Smooth muscle cell (in vitro differentiated cells): Measurements from ENCODE around the gene DAO. TPM values are rescaled to one million over a fixed set of nuclear protein-coding genes. Genes with fewer than 3 reads are reported as not detected.

Experiments used
- DNase-seq: peaks from one replicate; lab custom pipeline; 2025; ENCODE audit not compliant: unreplicated experiment; lab: John Stamatoyannopoulos, UW
- H2AFZ ChIP-seq: fragments of 200-600 bp; sonication (generic); 2 replicates; pipeline ENCODE4 v1.6.0; 2016; ENCODE audit warnings: antibody characterized with exemption, low read depth, mild to moderate bottlenecking
- H3F3A ChIP-seq: fragments of 200-600 bp; sonication (generic); 2 replicates; pipeline ENCODE4 v1.6.0; 2017; ENCODE audit warnings: antibody characterized with exemption, low read depth
- H3K27ac ChIP-seq: fragments of 200-600 bp; sonication (generic); 2 replicates; pipeline ENCODE4 v1.5.1; 2016; ENCODE audit warnings: low read depth, mild to moderate bottlenecking
- H3K27me3 ChIP-seq: fragments of 200-600 bp; sonication (generic); 2 replicates; pipeline ENCODE4 v1.6.1; 2016; ENCODE audit warnings: low read depth, mild to moderate bottlenecking
- H3K36me3 ChIP-seq: fragments of 200-600 bp; sonication (generic); 2 replicates; pipeline ENCODE4 v1.5.1; 2016; ENCODE audit warnings: low read depth
- H3K4me1 ChIP-seq: fragments of 200-600 bp; sonication (generic); 2 replicates; pipeline ENCODE4 v1.5.1; 2016; ENCODE audit warnings: low read depth
- H3K4me2 ChIP-seq: fragments of 200-600 bp; sonication (generic); 2 replicates; pipeline ENCODE4 v1.6.0; 2016; ENCODE audit warnings: mild to moderate bottlenecking
- H3K4me3 ChIP-seq: fragments of 200-600 bp; sonication (generic); 2 replicates; pipeline ENCODE4 v1.5.1; 2016; ENCODE audit warnings: mild to moderate bottlenecking
- H3K79me2 ChIP-seq: fragments of 200-600 bp; sonication (generic); 2 replicates; pipeline ENCODE4 v1.6.0; 2016; ENCODE audit warnings: low read depth, mild to moderate bottlenecking
- H3K9ac ChIP-seq: fragments of 200-600 bp; sonication (generic); 2 replicates; pipeline ENCODE4 v1.6.0; 2016; ENCODE audit warnings: low read depth
- H3K9me3 ChIP-seq: fragments of 200-600 bp; sonication (generic); replicated peaks from 2 replicates; pipeline ENCODE4 v1.5.1; 2016; ENCODE audit warnings: low read depth
- H4K20me1 ChIP-seq: fragments of 200-600 bp; sonication (generic); 2 replicates; pipeline ENCODE4 v1.6.0; 2016; ENCODE audit warnings: low read depth
- CTCF ChIP-seq: fragments of 200-600 bp; sonication (generic); IDR thresholded peaks from 2 replicates; pipeline ENCODE4 v1.5.1; 2017; ENCODE audit warnings: borderline replicate concordance, mild to moderate bottlenecking, antibody characterized with exemption; ENCODE audit not compliant: insufficient read depth, poor library complexity, severe bottlenecking
- WGBS: methylation state at CpG from one replicate; pipeline ENCODE4 v1.1.7; 2016; ENCODE audit warnings: low lambda C conversion rate; 5-methylcytosine and 5-hydroxymethylcytosine counted together
- polyA plus RNA-seq: library from polyadenylated mRNA; unstranded; fragments of >200 nt; fragmentation: Nextera tagmentation; extraction: Ambion mirVana; gene quantifications from 2 replicates; pipeline ENCODE4 v1.2.1, GENCODE V29; 2016
- total RNA-seq: library from RNA; depleted of rRNA; stranded (reverse); fragments of >200 nt; gene quantifications from 2 replicates; pipeline ENCODE4 v1.2.3, GENCODE V29; 2014

The DAO gene
- total and polyA plus RNA-seq, 2 experiments from 2014 or later: not detected

- TF ChIP-seq CTCF: no peak
Measured at GRCh38 chr12:108899145-108899544, 19.3 kb downstream of the DAO start.

GRCh38 chr12:108905725-108906124 is 25.8 kb downstream of the DAO start:
- WGBS: 97% methylated on average over 5 of the region's 5 CpGs
- TF ChIP-seq CTCF: no peak
- Histone ChIP-seq H3F3A (no peaks in the 10 kb centered on the region), H3K27ac (no peak overlapping the region), H4K20me1 (no peaks in the 10 kb centered on the region), H2AFZ (no peak overlapping the region), H3K4me2 (no peak overlapping the region), H3K79me2 (no peaks in the 10 kb centered on the region), H3K9me3 (no peaks in the 10 kb centered on the region), H3K27me3 (no peaks in the 10 kb centered on the region), H3K9ac (no peak overlapping the region), H3K4me1 (no peaks in the 10 kb centered on the region), H3K36me3 (no peaks in the 10 kb centered on the region), H3K4me3 (no peak overlapping the region)
- no peak for DNase-seq

More at GRCh38 chr12:108899145-108899544, 19.3 kb downstream of the DAO start:
- H2AFZ ChIP-seq: no peak overlapping the region
- H3K27me3 ChIP-seq: peaks cover 3% of the 10 kb centered on the region
- DNase-seq: no peak
- H3F3A ChIP-seq: no peaks in the 10 kb centered on the region
- no peak overlapping the region for H3K9ac ChIP-seq
- H3K36me3 ChIP-seq: no peaks in the 10 kb centered on the region
- no peak overlapping the region for H3K4me3 ChIP-seq
- H3K27ac ChIP-seq: no peak overlapping the region
- H3K4me1 ChIP-seq: no peaks in the 10 kb centered on the region
- H3K4me2 ChIP-seq: no peak overlapping the region
- 84% methylated on average over 5 of the region's 5 CpGs for WGBS
- no peaks in the 10 kb centered on the region for H3K79me2 ChIP-seq
- no peaks in the 10 kb centered on the region for H4K20me1 ChIP-seq
- H3K9me3 ChIP-seq: no peaks in the 10 kb centered on the region

GRCh38 chr12:108906971-108907370 is 27.1 kb downstream of the DAO start:
- 81% methylated on average over 2 of the region's 2 CpGs for WGBS

More at GRCh38 chr12:108906971-108907370, 27.1 kb downstream of the DAO start:
- H3K9ac ChIP-seq: no peak overlapping the region
- no peaks in the 10 kb centered on the region for H3K27me3 ChIP-seq
- H3K4me3 ChIP-seq: no peak overlapping the region
- H3K4me1 ChIP-seq: no peaks in the 10 kb centered on the region
- H3K9me3 ChIP-seq: no peaks in the 10 kb centered on the region
- H3K36me3 ChIP-seq: no peaks in the 10 kb centered on the region
- H3K27ac ChIP-seq: no peak overlapping the region
- H3K4me2 ChIP-seq: no peak overlapping the region
- DNase-seq: no peak
- H4K20me1 ChIP-seq: no peaks in the 10 kb centered on the region
- no peak overlapping the region for H2AFZ ChIP-seq
- no peak for TF ChIP-seq CTCF
- H3F3A ChIP-seq: no peaks in the 10 kb centered on the region
- H3K79me2 ChIP-seq: no peaks in the 10 kb centered on the region
